ENCODE measurements around the gene SLC16A8. TPM values are rescaled to one million over a fixed set of nuclear protein-coding genes. Genes with fewer than 3 reads are reported as not detected.
A peak's percentile ranks its signal among the peaks of the same experiment; 100 is the strongest.

SLC16A8 gene
- total and polyA plus RNA-seq, 2 of the 13 experiments (the other 11 are each of a cell fraction or from before 2014, with no cell fraction given) = not detected

DNA sequence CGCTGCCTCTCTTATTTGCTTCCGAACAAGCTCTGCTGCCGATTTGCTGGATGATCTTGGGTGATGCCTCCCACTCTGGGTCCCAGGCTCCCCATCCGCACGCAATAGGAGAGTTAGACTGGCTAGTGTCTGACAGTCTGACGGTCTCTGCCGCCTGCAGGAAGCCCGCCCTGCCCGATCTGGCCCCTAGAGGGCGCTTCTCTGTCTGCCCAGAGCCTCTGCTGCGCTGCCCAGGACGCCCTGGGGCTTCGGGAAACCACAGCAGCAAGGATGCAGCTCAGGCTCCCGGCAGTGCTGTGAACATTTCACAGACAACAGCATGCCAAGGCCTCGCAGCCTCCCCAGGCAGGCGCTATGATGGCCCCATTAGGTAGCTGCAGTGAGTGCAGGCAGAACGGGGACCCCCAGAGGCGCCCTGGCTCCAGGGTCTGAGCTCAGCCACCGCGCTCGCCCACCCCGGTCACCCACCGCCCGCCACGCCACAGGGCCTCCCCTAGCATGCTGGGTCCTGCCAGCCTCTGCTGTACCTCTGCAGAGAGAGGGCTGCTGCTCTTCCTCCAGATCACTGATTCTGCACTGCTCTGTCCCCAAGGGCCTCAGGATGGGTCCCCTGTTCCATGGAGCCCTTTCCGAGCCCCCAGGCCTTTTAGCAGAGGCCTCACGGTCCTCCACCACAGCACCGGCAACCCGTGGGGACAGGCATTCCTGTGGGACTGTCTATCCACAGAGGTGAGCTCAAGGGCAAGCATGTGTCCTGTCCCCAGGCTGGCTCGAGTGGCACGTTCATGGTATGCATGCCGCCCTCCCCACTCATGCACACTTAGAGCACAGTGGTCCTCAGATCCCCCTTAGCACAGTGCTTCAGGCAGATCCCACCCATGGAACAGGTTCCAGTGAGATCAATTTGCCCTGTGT, 30.8 kb upstream of the SLC16A8 start (continued):
- TF ChIP-seq ZSCAN30 (CRISPR knock-in tag; IDR thresholded peaks at IDR 0.05) (no peak), ATF7-NPFF (CRISPR knock-in tag; IDR thresholded peaks at IDR 0.05; ENCODE audit: low read depth) (no peak), TARDBP (CRISPR knock-in tag; IDR thresholded peaks at IDR 0.05) (0 out of 2 replicates have a peak, but pooled peaks have one; percentile 35), HMG20A (CRISPR knock-in tag; IDR thresholded peaks at IDR 0.05; ENCODE audit: borderline replicate concordance) (no peak), ISX (CRISPR knock-in tag; conservative IDR thresholded peaks at IDR 0.05) (no peak), SOX6 (IDR thresholded peaks at IDR 0.05) (no peak), SOX6 (CRISPR knock-in tag; IDR thresholded peaks at IDR 0.05) (peak; percentile 29; the same call in 1 of the 2 replicates), ZMYM3 (CRISPR knock-in tag; IDR thresholded peaks at IDR 0.05) (no peak), NFKBIZ (CRISPR knock-in tag; IDR thresholded peaks at IDR 0.05) (no peak), TP53 (CRISPR knock-in tag; conservative IDR thresholded peaks at IDR 0.05) (no peak), SMC3 (IDR thresholded peaks at IDR 0.05; ENCODE audit: low read length) (peak; percentile 10; the same call in 1 of the 2 replicates), ZNF75D (CRISPR knock-in tag; IDR thresholded peaks at IDR 0.05; ENCODE audit: borderline replicate concordance) (no peak), NFE2L1 (CRISPR knock-in tag; IDR thresholded peaks at IDR 0.05; ENCODE audit: borderline replicate concordance) (no peak), RNF2 (conservative IDR thresholded peaks at IDR 0.05; ENCODE audit: low read depth) (no peak), ZSCAN20 (CRISPR knock-in tag; IDR thresholded peaks at IDR 0.05; ENCODE audit: borderline replicate concordance) (no peak), ZNF431 (CRISPR knock-in tag; IDR thresholded peaks at IDR 0.05; ENCODE audit: borderline replicate concordance, low read depth) (no peak), SAP130 (CRISPR knock-in tag; IDR thresholded peaks at IDR 0.05; ENCODE audit: low read depth) (peak; percentile 44), CBFB (CRISPR knock-in tag; IDR thresholded peaks at IDR 0.05) (0 out of 2 replicates have a peak, but pooled peaks have one; percentile 33)
- TF ChIP-seq, protein P1, sequence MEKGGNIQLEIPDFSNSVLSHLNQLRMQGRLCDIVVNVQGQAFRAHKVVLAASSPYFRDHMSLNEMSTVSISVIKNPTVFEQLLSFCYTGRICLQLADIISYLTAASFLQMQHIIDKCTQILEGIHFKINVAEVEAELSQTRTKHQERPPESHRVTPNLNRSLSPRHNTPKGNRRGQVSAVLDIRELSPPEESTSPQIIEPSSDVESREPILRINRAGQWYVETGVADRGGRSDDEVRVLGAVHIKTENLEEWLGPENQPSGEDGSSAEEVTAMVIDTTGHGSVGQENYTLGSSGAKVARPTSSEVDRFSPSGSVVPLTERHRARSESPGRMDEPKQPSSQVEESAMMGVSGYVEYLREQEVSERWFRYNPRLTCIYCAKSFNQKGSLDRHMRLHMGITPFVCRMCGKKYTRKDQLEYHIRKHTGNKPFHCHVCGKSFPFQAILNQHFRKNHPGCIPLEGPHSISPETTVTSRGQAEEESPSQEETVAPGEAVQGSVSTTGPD (CRISPR knock-in tag; IDR thresholded peaks at IDR 0.05) = no peak
- TF ChIP-seq, protein P2, sequence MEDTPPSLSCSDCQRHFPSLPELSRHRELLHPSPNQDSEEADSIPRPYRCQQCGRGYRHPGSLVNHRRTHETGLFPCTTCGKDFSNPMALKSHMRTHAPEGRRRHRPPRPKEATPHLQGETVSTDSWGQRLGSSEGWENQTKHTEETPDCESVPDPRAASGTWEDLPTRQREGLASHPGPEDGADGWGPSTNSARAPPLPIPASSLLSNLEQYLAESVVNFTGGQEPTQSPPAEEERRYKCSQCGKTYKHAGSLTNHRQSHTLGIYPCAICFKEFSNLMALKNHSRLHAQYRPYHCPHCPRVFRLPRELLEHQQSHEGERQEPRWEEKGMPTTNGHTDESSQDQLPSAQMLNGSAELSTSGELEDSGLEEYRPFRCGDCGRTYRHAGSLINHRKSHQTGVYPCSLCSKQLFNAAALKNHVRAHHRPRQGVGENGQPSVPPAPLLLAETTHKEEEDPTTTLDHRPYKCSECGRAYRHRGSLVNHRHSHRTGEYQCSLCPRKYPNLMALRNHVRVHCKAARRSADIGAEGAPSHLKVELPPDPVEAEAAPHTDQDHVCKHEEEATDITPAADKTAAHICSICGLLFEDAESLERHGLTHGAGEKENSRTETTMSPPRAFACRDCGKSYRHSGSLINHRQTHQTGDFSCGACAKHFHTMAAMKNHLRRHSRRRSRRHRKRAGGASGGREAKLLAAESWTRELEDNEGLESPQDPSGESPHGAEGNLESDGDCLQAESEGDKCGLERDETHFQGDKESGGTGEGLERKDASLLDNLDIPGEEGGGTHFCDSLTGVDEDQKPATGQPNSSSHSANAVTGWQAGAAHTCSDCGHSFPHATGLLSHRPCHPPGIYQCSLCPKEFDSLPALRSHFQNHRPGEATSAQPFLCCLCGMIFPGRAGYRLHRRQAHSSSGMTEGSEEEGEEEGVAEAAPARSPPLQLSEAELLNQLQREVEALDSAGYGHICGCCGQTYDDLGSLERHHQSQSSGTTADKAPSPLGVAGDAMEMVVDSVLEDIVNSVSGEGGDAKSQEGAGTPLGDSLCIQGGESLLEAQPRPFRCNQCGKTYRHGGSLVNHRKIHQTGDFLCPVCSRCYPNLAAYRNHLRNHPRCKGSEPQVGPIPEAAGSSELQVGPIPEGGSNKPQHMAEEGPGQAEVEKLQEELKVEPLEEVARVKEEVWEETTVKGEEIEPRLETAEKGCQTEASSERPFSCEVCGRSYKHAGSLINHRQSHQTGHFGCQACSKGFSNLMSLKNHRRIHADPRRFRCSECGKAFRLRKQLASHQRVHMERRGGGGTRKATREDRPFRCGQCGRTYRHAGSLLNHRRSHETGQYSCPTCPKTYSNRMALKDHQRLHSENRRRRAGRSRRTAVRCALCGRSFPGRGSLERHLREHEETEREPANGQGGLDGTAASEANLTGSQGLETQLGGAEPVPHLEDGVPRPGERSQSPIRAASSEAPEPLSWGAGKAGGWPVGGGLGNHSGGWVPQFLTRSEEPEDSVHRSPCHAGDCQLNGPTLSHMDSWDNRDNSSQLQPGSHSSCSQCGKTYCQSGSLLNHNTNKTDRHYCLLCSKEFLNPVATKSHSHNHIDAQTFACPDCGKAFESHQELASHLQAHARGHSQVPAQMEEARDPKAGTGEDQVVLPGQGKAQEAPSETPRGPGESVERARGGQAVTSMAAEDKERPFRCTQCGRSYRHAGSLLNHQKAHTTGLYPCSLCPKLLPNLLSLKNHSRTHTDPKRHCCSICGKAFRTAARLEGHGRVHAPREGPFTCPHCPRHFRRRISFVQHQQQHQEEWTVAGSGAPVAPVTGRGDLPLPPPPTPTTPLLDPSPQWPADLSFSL (CRISPR knock-in tag; IDR thresholded peaks at IDR 0.05) = no peak
- TF ChIP-seq, protein P3, sequence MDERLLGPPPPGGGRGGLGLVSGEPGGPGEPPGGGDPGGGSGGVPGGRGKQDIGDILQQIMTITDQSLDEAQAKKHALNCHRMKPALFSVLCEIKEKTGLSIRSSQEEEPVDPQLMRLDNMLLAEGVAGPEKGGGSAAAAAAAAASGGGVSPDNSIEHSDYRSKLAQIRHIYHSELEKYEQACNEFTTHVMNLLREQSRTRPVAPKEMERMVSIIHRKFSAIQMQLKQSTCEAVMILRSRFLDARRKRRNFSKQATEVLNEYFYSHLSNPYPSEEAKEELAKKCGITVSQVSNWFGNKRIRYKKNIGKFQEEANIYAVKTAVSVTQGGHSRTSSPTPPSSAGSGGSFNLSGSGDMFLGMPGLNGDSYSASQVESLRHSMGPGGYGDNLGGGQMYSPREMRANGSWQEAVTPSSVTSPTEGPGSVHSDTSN (CRISPR knock-in tag; IDR thresholded peaks at IDR 0.05) = no peak
